ENCODE results near the gene FOXF1.
A peak's percentile ranks its signal among the peaks of the same experiment; 100 is the strongest.

Gene FOXF1

DNA sequence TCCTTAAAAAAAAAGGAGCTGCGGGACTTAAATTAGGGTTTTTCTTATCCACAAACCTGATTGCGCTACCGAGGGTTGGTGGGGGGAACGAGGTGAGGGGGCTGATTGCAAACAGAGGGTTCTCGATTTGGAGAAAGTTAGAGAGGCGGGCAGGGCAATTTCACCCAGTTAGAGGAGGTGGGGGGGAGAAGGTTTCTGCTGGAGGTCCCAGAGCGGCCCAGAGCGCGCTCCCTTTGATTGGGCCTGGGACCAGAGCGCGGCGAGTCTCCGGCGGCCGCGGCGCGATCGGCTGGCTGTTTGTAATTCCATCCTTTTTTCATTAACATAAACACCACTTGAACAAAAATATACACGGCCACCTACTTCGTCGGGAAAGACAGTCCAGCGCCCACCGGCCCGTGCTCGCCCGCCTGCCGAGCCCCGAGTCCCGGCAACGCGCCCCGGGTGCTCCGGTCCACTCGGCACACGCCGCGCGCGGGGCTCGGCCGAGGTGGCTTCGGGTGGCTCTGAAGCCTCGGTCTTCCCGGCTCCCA, 13.3 kb upstream of the FOXF1 start:
- peaks cover 83% of the 10 kb centered on the region for H3K27me3 ChIP-seq (ENCODE audit: insufficient read depth, low read length, poor library complexity)
- H3K4me3 ChIP-seq (ENCODE audit: low read length) = no peak overlapping the region
- H3K9ac ChIP-seq (ENCODE audit: low read length) = no peak overlapping the region
- H3K79me1 ChIP-seq (ENCODE audit: low read length) = no peaks in the 10 kb centered on the region
- H3K79me2 ChIP-seq (ENCODE audit: control insufficient read depth, insufficient read depth, low read length) = no peaks in the 10 kb centered on the region
- no peak overlapping the region for H2AK5ac ChIP-seq (ENCODE audit: low read length)
- no peak overlapping the region for H4K8ac ChIP-seq (ENCODE audit: low read depth, low read length)
- H4K5ac ChIP-seq (ENCODE audit: low read length) = no peak overlapping the region
- peaks cover 14% of the 10 kb centered on the region for H3K4me1 ChIP-seq (ENCODE audit: control insufficient read depth, low read depth, low read length)
- H3K4ac ChIP-seq (ENCODE audit: low read depth, low read length) = no peak overlapping the region
- H2BK120ac ChIP-seq (ENCODE audit: low read depth, low read length) = no peak overlapping the region
- no peak overlapping the region for H3K18ac ChIP-seq (ENCODE audit: low read length)
- no peaks in the 10 kb centered on the region for H3K36me3 ChIP-seq (ENCODE audit: control insufficient read depth, insufficient read depth, low read length)
- no peak overlapping the region for H3K27ac ChIP-seq (ENCODE audit: low read depth, low read length)
- DNase-seq = peak; percentile 34
- no peak overlapping the region for H3K56ac ChIP-seq (ENCODE audit: low read length)
- no peak overlapping the region for H2BK5ac ChIP-seq (ENCODE audit: low read length)
- peak overlapping the region; percentile 16 for H3K4me2 ChIP-seq (ENCODE audit: low read length)
- H2BK15ac ChIP-seq (replicated peaks; ENCODE audit: low read depth) = no peak overlapping the region
- no CpG with 5 or more reads among the region's 45 CpGs for WGBS (ENCODE audit: extremely low coverage, insufficient coverage, low lambda C conversion rate)
- H3K23ac ChIP-seq (ENCODE audit: low read length) = no peak overlapping the region

DNA sequence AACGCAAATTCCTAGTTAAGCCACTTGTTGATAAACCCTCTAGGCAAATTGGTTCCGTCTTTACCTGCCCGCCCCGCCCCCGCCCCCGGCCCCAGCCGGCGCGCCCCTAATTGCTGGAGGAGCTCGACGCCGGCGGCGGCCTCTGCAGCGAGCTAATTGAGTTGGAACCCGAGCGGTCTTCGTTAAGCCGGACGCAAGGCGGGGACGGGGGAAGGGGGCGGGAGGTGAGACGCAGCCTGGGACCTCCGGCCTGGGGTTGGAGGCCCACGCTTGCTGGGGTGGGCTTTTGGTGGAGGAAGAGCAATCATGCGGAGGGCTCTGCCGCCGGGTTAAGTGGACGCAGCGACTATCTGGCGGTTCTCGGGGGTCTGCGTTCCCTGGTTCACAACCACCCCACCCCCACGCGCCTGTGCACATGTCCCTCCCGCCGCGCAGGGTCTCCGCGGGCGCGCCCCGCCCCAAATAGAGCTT, 12.7 kb upstream of the FOXF1 start:
- H3K18ac ChIP-seq (ENCODE audit: low read length) = no peak overlapping the region
- peak; percentile 76 for DNase-seq
- no peak overlapping the region for H3K9ac ChIP-seq (ENCODE audit: low read length)
- H3K36me3 ChIP-seq (ENCODE audit: control insufficient read depth, insufficient read depth, low read length) = no peaks in the 10 kb centered on the region
- H2BK5ac ChIP-seq (ENCODE audit: low read length) = no peak overlapping the region
- WGBS (ENCODE audit: extremely low coverage, insufficient coverage, low lambda C conversion rate) = no CpG with 5 or more reads among the region's 44 CpGs
- H4K8ac ChIP-seq (ENCODE audit: low read depth, low read length) = no peak overlapping the region
- no peak overlapping the region for H2AK5ac ChIP-seq (ENCODE audit: low read length)
- H3K4me3 ChIP-seq (ENCODE audit: low read length) = no peak overlapping the region
- H2BK15ac ChIP-seq (replicated peaks; ENCODE audit: low read depth) = no peak overlapping the region
- no peak overlapping the region for H3K4ac ChIP-seq (ENCODE audit: low read depth, low read length)
- no peaks in the 10 kb centered on the region for H3K79me1 ChIP-seq (ENCODE audit: low read length)
- H3K4me1 ChIP-seq (ENCODE audit: control insufficient read depth, low read depth, low read length) = peaks cover 14% of the 10 kb centered on the region
- H4K5ac ChIP-seq (ENCODE audit: low read length) = no peak overlapping the region
- H3K23ac ChIP-seq (ENCODE audit: low read length) = no peak overlapping the region
- no peak overlapping the region for H3K4me2 ChIP-seq (ENCODE audit: low read length)
- no peaks in the 10 kb centered on the region for H3K79me2 ChIP-seq (ENCODE audit: control insufficient read depth, insufficient read depth, low read length)
- no peak overlapping the region for H3K56ac ChIP-seq (ENCODE audit: low read length)
- no peak overlapping the region for H2BK120ac ChIP-seq (ENCODE audit: low read depth, low read length)
- peaks cover 87% of the 10 kb centered on the region for H3K27me3 ChIP-seq (ENCODE audit: insufficient read depth, low read length, poor library complexity)
- no peak overlapping the region for H3K27ac ChIP-seq (ENCODE audit: low read depth, low read length)

DNA sequence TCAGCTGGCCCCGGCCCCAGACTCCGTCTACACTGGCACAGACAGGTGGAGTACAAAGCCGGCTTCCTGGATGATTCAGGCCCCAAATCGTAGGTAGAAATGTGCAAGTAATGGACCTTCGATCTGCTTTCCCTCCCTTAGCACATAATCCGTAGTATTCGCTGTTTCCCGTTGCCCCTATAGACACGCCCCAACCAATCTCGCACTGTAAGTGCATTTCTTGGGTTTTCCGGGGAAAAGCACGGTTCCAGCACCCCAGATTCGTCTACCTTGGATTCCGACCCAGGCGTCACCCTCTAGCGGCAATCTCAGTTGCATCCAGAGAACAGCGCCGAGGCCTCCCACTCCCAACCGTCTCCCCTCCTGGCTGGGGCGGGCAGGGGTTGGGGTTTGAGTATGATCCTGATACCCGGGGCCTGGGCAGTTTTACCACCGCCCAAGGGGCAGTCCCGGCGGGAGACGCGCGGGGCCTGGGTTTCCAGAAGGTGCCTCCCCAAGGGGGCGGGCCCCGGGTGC, 12.1 kb upstream of the FOXF1 start:
- Histone ChIP-seq H3K4ac (ENCODE audit: low read depth, low read length) (no peak overlapping the region), H4K8ac (ENCODE audit: low read depth, low read length) (no peak overlapping the region), H3K79me1 (ENCODE audit: low read length) (no peaks in the 10 kb centered on the region), H3K36me3 (ENCODE audit: control insufficient read depth, insufficient read depth, low read length) (no peaks in the 10 kb centered on the region), H4K5ac (ENCODE audit: low read length) (no peak overlapping the region), H3K23ac (ENCODE audit: low read length) (no peak overlapping the region), H3K4me1 (ENCODE audit: control insufficient read depth, low read depth, low read length) (peaks cover 14% of the 10 kb centered on the region), H3K56ac (ENCODE audit: low read length) (peak overlapping the region; percentile 15), H2BK5ac (ENCODE audit: low read length) (no peak overlapping the region), H3K4me2 (ENCODE audit: low read length) (peak overlapping the region; percentile 48), H3K9ac (ENCODE audit: low read length) (no peak overlapping the region), H2BK15ac (replicated peaks; ENCODE audit: low read depth) (no peak overlapping the region), H2BK120ac (ENCODE audit: low read depth, low read length) (no peak overlapping the region), H3K27me3 (ENCODE audit: insufficient read depth, low read length, poor library complexity) (peaks cover 87% of the 10 kb centered on the region), H3K4me3 (ENCODE audit: low read length) (no peak overlapping the region), H2AK5ac (ENCODE audit: low read length) (no peak overlapping the region), H3K18ac (ENCODE audit: low read length) (no peak overlapping the region), H3K27ac (ENCODE audit: low read depth, low read length) (no peak overlapping the region), H3K79me2 (ENCODE audit: control insufficient read depth, insufficient read depth, low read length) (no peaks in the 10 kb centered on the region)
- DNase-seq = peak; percentile 61
- no CpG with 5 or more reads among the region's 29 CpGs for WGBS (ENCODE audit: extremely low coverage, insufficient coverage, low lambda C conversion rate)

DNA sequence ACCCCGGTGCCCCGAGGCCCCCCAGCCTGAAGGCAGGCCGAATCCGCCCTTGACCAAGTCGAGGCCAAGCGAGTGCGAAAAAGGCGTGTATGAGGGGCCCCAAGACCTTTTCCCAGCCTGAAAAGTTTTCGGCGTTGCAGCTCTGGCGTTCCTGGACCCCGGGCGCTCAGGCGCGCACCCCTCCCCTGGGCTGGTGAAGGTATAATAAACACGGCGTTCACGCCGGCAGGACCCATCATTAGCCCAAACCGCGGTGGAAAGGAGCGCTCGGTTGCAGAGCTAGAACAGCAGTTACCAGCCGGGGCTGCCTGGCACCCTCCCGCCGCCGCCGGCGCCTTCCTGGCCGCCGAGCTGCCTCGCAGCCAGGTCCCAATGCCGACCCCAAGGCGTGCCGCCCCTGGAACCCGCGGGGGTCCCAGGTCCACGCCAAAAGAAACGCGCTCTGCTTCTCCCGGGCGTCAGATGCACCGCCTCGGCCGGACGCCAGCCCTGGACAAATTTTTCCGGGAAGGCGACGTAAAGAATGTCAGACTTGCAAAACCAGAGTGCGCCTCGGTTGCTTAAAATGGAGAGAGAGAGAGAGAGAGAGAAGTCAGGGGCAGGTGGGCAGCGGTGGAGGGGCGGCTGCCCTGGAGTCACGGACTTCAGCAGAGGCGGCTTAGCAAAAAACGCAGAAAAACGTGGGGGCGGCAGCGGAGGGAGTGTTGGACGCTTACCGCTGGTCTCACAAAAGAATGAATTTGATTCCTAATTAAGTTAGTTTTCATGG, 11.5 kb upstream of the FOXF1 start:
- Histone ChIP-seq H3K9ac (ENCODE audit: low read length) (no peak overlapping the region), H2BK15ac (replicated peaks; ENCODE audit: low read depth) (no peak overlapping the region), H3K27me3 (ENCODE audit: insufficient read depth, low read length, poor library complexity) (peaks cover 86% of the 10 kb centered on the region), H3K79me2 (ENCODE audit: control insufficient read depth, insufficient read depth, low read length) (no peaks in the 10 kb centered on the region), H3K4me2 (ENCODE audit: low read length) (peak overlapping the region; percentile 36), H3K56ac (ENCODE audit: low read length) (peak overlapping the region; percentile 15), H3K4me3 (ENCODE audit: low read length) (no peak overlapping the region), H3K27ac (ENCODE audit: low read depth, low read length) (no peak overlapping the region), H2BK120ac (ENCODE audit: low read depth, low read length) (no peak overlapping the region), H3K4me1 (ENCODE audit: control insufficient read depth, low read depth, low read length) (peaks cover 14% of the 10 kb centered on the region), H4K5ac (ENCODE audit: low read length) (no peak overlapping the region), H3K23ac (ENCODE audit: low read length) (no peak overlapping the region), H2AK5ac (ENCODE audit: low read length) (no peak overlapping the region), H3K79me1 (ENCODE audit: low read length) (no peaks in the 10 kb centered on the region), H3K36me3 (ENCODE audit: control insufficient read depth, insufficient read depth, low read length) (no peaks in the 10 kb centered on the region), H4K8ac (ENCODE audit: low read depth, low read length) (no peak overlapping the region), H3K4ac (ENCODE audit: low read depth, low read length) (no peak overlapping the region), H3K18ac (ENCODE audit: low read length) (no peak overlapping the region), H2BK5ac (ENCODE audit: low read length) (no peak overlapping the region)
- WGBS (ENCODE audit: extremely low coverage, insufficient coverage, low lambda C conversion rate) = no CpG with 5 or more reads among the region's 61 CpGs
- DNase-seq = no peak

DNA sequence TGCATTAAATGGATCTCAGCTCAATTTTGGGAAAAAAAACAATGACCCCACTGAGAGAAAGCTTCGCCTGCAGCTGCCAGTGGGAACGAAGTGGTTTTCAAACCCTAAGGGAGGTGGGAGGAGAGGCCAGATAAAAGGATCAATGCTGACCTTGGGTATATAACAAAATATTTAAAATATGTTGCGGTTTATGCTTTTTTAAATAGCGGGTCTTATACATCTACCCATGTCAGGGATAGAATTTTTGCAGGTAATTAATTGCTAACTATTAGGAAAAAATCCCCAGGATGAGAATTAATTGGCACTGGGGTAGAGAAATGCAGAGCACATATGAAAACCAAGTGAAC, 10.9 kb upstream of the FOXF1 start:
- H3K79me2 ChIP-seq (ENCODE audit: control insufficient read depth, insufficient read depth, low read length) = no peaks in the 10 kb centered on the region
- no peak overlapping the region for H3K56ac ChIP-seq (ENCODE audit: low read length)

More for the DNA sequence above, 10.9 kb upstream of the FOXF1 start:
- H2BK120ac ChIP-seq (ENCODE audit: low read depth, low read length) = no peak overlapping the region
- no peak overlapping the region for H3K23ac ChIP-seq (ENCODE audit: low read length)
- H3K27ac ChIP-seq (ENCODE audit: low read depth, low read length) = no peak overlapping the region
- WGBS (ENCODE audit: extremely low coverage, insufficient coverage, low lambda C conversion rate) = no CpG with 5 or more reads among the region's 4 CpGs
- H2BK15ac ChIP-seq (replicated peaks; ENCODE audit: low read depth) = no peak overlapping the region
- H2BK5ac ChIP-seq (ENCODE audit: low read length) = no peak overlapping the region
- H4K5ac ChIP-seq (ENCODE audit: low read length) = no peak overlapping the region
- no peak overlapping the region for H3K4me2 ChIP-seq (ENCODE audit: low read length)
- no peak overlapping the region for H3K9ac ChIP-seq (ENCODE audit: low read length)
- peaks cover 88% of the 10 kb centered on the region for H3K27me3 ChIP-seq (ENCODE audit: insufficient read depth, low read length, poor library complexity)
- H3K36me3 ChIP-seq (ENCODE audit: control insufficient read depth, insufficient read depth, low read length) = no peaks in the 10 kb centered on the region
- H3K4ac ChIP-seq (ENCODE audit: low read depth, low read length) = no peak overlapping the region
- DNase-seq = no peak
- H3K4me3 ChIP-seq (ENCODE audit: low read length) = no peak overlapping the region
- no peak overlapping the region for H2AK5ac ChIP-seq (ENCODE audit: low read length)
- peaks cover 14% of the 10 kb centered on the region for H3K4me1 ChIP-seq (ENCODE audit: control insufficient read depth, low read depth, low read length)
- H3K18ac ChIP-seq (ENCODE audit: low read length) = no peak overlapping the region
- H3K79me1 ChIP-seq (ENCODE audit: low read length) = no peaks in the 10 kb centered on the region
- no peak overlapping the region for H4K8ac ChIP-seq (ENCODE audit: low read depth, low read length)
